Stomach (tissue), 4 donors: ENCODE measurements around the gene OR2A2.

Experiments used
- CTCF ChIP-seq, 7 experiments: fragments of 450-650 bp in 4 of 7; fragments of 200-600 bp in 3 of 7; sonication (generic) in 3 of 7; IDR thresholded peaks; one replicate each; pipeline ENCODE4 v1.5.1; 2016 to 2019; ENCODE audit warnings: antibody characterized with exemption in 7 of 7, control low read depth in 2 of 7, mild to moderate bottlenecking in 1 of 7
- POLR2A ChIP-seq, 4 donors: fragments of 450-650 bp; IDR thresholded peaks; one replicate each; pipeline ENCODE4 v1.6.1; 2016; ENCODE audit warnings: antibody characterized with exemption in 4 of 4, control low read depth in 2 of 4, mild to moderate bottlenecking in 1 of 4, moderate library complexity in 1 of 4

- TF ChIP-seq CTCF (IDR thresholded peaks at IDR 0.05) (no peak), POLR2A (IDR thresholded peaks at IDR 0.05) (no peak)
These were observed 18.7 kb upstream of the OR2A2 start for GRCh38 chr7:144090667-144091066.
